ENCODE measurements around the gene SLC35B2. TPM values are rescaled to one million over a fixed set of nuclear protein-coding genes. Genes with fewer than 3 reads are reported as not detected.

The SLC35B2 gene
- total and polyA plus RNA-seq, 2 experiments from 2014 or later, result 14.0 to 30.9 TPM

DNA sequence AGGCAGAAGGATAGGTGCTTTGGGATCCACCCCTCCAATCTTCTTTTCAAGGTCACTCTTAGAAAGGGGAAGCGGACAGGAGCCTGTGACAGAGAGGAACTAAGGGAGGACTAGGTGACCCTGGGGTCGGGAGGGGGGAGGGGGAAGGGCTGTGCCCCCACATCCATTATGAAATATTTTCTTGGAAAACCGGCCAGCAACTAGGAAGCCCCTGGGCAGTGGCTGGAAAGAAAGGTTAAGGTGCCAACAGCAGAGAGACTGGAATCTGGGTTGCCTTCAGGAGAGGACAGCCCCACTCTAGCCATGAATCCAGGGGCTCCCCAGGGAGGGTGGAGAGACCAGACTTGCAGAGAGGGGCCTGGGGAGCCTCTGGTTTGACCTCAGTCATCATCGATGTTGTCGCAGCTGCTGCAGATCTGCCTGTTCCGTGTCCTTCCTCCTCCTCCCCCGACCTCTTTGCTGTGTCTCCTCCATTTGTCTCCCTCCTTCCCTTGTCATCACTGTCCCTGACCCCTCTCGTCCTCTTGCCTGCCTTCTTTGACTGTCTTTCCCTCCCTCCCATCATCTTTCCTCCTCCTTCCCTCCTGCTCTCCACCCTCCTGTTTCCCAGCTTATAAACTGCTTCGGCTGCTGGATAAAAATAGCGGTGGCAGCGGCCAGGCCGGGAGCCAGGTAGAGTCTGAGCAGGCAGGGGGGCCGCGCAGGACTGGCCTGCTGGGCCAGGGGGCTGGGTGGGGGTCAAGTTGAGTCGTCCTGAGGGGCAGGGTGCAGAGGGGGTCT is 30.8 kb downstream of the SLC35B2 start:
- peaks cover 35% of the 10 kb centered on the region for H3K27me3 Mint-ChIP-seq (ENCODE audit: insufficient read depth, low read depth, poor library complexity)
- ATAC-seq (no peak), DNase-seq (ENCODE audit: low spot score) (no peak)
- peak overlapping the region; percentile 98 for H3K4me2 ChIP-seq
- peaks cover 38% of the 10 kb centered on the region for H4K20me1 ChIP-seq (replicated peaks; ENCODE audit: insufficient read depth)
- peak overlapping the region; percentile 94 for H3K4me3 Mint-ChIP-seq
- peaks cover 20% of the 10 kb centered on the region for H3F3A ChIP-seq (replicated peaks; ENCODE audit: low read depth)
- H3K4me3 ChIP-seq, result peak overlapping the region; percentile 84; the same call in 1 of the 2 replicates
- H3K4me1 ChIP-seq (ENCODE audit: insufficient read depth), result peaks cover 42% of the 10 kb centered on the region
- peaks cover 49% of the 10 kb centered on the region for H3K36me3 Mint-ChIP-seq (ENCODE audit: low read depth)
- H3K27me3 ChIP-seq (ENCODE audit: insufficient read depth), result no peaks in the 10 kb centered on the region
- peak overlapping the region; percentile 26; the same call in 1 of the 2 replicates for H3K27ac ChIP-seq (ENCODE audit: low read depth)
- TF ChIP-seq ZNF331 (CRISPR knock-in tag; IDR thresholded peaks at IDR 0.05; ENCODE audit: low read depth), result no peak
- no peak for TF ChIP-seq CREB1 (CRISPR knock-in tag; IDR thresholded peaks at IDR 0.05; ENCODE audit: low read depth)
- TF ChIP-seq STAT1 (IDR thresholded peaks at IDR 0.05; ENCODE audit: unreplicated experiment), result no peak
- TF ChIP-seq, protein P1, sequence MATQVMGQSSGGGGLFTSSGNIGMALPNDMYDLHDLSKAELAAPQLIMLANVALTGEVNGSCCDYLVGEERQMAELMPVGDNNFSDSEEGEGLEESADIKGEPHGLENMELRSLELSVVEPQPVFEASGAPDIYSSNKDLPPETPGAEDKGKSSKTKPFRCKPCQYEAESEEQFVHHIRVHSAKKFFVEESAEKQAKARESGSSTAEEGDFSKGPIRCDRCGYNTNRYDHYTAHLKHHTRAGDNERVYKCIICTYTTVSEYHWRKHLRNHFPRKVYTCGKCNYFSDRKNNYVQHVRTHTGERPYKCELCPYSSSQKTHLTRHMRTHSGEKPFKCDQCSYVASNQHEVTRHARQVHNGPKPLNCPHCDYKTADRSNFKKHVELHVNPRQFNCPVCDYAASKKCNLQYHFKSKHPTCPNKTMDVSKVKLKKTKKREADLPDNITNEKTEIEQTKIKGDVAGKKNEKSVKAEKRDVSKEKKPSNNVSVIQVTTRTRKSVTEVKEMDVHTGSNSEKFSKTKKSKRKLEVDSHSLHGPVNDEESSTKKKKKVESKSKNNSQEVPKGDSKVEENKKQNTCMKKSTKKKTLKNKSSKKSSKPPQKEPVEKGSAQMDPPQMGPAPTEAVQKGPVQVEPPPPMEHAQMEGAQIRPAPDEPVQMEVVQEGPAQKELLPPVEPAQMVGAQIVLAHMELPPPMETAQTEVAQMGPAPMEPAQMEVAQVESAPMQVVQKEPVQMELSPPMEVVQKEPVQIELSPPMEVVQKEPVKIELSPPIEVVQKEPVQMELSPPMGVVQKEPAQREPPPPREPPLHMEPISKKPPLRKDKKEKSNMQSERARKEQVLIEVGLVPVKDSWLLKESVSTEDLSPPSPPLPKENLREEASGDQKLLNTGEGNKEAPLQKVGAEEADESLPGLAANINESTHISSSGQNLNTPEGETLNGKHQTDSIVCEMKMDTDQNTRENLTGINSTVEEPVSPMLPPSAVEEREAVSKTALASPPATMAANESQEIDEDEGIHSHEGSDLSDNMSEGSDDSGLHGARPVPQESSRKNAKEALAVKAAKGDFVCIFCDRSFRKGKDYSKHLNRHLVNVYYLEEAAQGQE (IDR thresholded peaks at IDR 0.05; ENCODE audit: unreplicated experiment), result no peak
- no peak for TF ChIP-seq JUNB (IDR thresholded peaks at IDR 0.05; ENCODE audit: unreplicated experiment)
- TF ChIP-seq EZH2 (IDR thresholded peaks at IDR 0.05; ENCODE audit: low read depth, unreplicated experiment), result no peak
- no peak for TF ChIP-seq POLR2AphosphoS5 (IDR thresholded peaks at IDR 0.05; ENCODE audit: low read depth)
- TF ChIP-seq, protein P2, sequence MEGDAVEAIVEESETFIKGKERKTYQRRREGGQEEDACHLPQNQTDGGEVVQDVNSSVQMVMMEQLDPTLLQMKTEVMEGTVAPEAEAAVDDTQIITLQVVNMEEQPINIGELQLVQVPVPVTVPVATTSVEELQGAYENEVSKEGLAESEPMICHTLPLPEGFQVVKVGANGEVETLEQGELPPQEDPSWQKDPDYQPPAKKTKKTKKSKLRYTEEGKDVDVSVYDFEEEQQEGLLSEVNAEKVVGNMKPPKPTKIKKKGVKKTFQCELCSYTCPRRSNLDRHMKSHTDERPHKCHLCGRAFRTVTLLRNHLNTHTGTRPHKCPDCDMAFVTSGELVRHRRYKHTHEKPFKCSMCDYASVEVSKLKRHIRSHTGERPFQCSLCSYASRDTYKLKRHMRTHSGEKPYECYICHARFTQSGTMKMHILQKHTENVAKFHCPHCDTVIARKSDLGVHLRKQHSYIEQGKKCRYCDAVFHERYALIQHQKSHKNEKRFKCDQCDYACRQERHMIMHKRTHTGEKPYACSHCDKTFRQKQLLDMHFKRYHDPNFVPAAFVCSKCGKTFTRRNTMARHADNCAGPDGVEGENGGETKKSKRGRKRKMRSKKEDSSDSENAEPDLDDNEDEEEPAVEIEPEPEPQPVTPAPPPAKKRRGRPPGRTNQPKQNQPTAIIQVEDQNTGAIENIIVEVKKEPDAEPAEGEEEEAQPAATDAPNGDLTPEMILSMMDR (conservative IDR thresholded peaks at IDR 0.05; ENCODE audit: low read depth in 2 of 2), result no peak
- no peak for TF ChIP-seq NANOG (IDR thresholded peaks at IDR 0.05; ENCODE audit: borderline replicate concordance)
- TF ChIP-seq, protein P3, sequence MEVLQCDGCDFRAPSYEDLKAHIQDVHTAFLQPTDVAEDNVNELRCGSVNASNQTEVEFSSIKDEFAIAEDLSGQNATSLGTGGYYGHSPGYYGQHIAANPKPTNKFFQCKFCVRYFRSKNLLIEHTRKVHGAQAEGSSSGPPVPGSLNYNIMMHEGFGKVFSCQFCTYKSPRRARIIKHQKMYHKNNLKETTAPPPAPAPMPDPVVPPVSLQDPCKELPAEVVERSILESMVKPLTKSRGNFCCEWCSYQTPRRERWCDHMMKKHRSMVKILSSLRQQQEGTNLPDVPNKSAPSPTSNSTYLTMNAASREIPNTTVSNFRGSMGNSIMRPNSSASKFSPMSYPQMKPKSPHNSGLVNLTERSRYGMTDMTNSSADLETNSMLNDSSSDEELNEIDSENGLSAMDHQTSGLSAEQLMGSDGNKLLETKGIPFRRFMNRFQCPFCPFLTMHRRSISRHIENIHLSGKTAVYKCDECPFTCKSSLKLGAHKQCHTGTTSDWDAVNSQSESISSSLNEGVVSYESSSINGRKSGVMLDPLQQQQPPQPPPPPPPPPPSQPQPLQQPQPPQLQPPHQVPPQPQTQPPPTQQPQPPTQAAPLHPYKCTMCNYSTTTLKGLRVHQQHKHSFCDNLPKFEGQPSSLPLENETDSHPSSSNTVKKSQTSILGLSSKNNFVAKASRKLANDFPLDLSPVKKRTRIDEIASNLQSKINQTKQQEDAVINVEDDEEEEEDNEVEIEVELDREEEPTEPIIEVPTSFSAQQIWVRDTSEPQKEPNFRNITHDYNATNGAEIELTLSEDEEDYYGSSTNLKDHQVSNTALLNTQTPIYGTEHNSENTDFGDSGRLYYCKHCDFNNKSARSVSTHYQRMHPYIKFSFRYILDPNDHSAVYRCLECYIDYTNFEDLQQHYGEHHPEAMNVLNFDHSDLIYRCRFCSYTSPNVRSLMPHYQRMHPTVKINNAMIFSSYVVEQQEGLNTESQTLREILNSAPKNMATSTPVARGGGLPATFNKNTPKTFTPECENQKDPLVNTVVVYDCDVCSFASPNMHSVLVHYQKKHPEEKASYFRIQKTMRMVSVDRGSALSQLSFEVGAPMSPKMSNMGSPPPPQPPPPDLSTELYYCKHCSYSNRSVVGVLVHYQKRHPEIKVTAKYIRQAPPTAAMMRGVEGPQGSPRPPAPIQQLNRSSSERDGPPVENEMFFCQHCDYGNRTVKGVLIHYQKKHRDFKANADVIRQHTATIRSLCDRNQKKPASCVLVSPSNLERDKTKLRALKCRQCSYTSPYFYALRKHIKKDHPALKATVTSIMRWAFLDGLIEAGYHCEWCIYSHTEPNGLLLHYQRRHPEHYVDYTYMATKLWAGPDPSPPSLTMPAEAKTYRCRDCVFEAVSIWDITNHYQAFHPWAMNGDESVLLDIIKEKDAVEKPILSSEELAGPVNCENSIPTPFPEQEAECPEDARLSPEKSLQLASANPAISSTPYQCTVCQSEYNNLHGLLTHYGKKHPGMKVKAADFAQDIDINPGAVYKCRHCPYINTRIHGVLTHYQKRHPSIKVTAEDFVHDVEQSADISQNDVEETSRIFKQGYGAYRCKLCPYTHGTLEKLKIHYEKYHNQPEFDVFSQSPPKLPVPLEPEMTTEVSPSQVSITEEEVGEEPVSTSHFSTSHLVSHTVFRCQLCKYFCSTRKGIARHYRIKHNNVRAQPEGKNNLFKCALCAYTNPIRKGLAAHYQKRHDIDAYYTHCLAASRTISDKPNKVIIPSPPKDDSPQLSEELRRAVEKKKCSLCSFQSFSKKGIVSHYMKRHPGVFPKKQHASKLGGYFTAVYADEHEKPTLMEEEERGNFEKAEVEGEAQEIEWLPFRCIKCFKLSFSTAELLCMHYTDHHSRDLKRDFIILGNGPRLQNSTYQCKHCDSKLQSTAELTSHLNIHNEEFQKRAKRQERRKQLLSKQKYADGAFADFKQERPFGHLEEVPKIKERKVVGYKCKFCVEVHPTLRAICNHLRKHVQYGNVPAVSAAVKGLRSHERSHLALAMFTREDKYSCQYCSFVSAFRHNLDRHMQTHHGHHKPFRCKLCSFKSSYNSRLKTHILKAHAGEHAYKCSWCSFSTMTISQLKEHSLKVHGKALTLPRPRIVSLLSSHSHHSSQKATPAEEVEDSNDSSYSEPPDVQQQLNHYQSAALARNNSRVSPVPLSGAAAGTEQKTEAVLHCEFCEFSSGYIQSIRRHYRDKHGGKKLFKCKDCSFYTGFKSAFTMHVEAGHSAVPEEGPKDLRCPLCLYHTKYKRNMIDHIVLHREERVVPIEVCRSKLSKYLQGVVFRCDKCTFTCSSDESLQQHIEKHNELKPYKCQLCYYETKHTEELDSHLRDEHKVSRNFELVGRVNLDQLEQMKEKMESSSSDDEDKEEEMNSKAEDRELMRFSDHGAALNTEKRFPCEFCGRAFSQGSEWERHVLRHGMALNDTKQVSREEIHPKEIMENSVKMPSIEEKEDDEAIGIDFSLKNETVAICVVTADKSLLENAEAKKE (CRISPR knock-in tag; IDR thresholded peaks at IDR 0.05), result no peak
- TF ChIP-seq EZH2phosphoT487 (IDR thresholded peaks at IDR 0.05; ENCODE audit: unreplicated experiment), result no peak
- TF ChIP-seq ZNF114 (CRISPR knock-in tag; IDR thresholded peaks at IDR 0.05), result no peak
- TF ChIP-seq, protein P4, sequence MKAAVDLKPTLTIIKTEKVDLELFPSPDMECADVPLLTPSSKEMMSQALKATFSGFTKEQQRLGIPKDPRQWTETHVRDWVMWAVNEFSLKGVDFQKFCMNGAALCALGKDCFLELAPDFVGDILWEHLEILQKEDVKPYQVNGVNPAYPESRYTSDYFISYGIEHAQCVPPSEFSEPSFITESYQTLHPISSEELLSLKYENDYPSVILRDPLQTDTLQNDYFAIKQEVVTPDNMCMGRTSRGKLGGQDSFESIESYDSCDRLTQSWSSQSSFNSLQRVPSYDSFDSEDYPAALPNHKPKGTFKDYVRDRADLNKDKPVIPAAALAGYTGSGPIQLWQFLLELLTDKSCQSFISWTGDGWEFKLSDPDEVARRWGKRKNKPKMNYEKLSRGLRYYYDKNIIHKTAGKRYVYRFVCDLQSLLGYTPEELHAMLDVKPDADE (IDR thresholded peaks at IDR 0.05), result no peak
- no peaks in the 10 kb centered on the region; the same call in 1 of the 2 replicates for H3K36me3 ChIP-seq (ENCODE audit: insufficient read depth)
- H3K79me2 ChIP-seq (replicated peaks; ENCODE audit: insufficient read depth), result peaks cover 42% of the 10 kb centered on the region
- H3K27ac Mint-ChIP-seq, result peak overlapping the region; percentile 74; the same call in 1 of the 2 replicates
- no peak overlapping the region for H2AFZ ChIP-seq
- H3K9me2 ChIP-seq (ENCODE audit: insufficient read depth), result no peaks in the 10 kb centered on the region
- no peaks in the 10 kb centered on the region; the same call in 2 of the 3 replicates for H3K9me3 Mint-ChIP-seq
- H3K4me1 Mint-ChIP-seq, result peaks cover 61% of the 10 kb centered on the region

Measured in GM23338 (cell line).